ENCODE data around the gene CREBL2.
"Not testable (repeated sequence)": the region's sequence is repeated elsewhere in the genome, so short reads cannot be mapped to it uniquely, and the experiment has no call there.

The CREBL2 gene

DNA sequence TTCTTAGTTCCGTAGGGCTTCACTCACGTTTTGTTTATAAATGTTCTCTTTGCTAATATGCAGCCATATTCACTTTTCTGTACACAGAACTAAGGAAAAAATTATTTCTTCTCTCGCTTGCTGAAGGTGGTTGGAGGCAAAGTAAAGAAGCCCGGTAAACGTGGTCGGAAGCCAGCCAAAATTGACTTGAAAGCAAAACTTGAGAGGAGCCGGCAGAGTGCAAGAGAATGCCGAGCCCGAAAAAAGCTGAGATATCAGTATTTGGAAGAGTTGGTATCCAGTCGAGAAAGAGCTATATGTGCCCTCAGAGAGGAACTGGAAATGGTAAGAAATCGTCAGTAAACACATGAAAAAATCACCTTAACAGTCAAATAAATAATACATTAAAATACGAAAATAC is 24.0 kb downstream of the CREBL2 start:
- TF ChIP-seq ZNF70 (CRISPR knock-in tag; IDR thresholded peaks at IDR 0.05) (no peak), SNAI2 (CRISPR knock-in tag; IDR thresholded peaks at IDR 0.05) (no peak), CSRNP3 (CRISPR knock-in tag; IDR thresholded peaks at IDR 0.05) (no peak), ZNF8 (CRISPR knock-in tag; IDR thresholded peaks at IDR 0.05) (no peak), CREB5 (CRISPR knock-in tag; IDR thresholded peaks at IDR 0.05; ENCODE audit: low read depth) (no peak), ISL1 (CRISPR knock-in tag; IDR thresholded peaks at IDR 0.05) (no peak), PATZ1 (CRISPR knock-in tag; IDR thresholded peaks at IDR 0.05; ENCODE audit: borderline replicate concordance) (no peak), ARNTL (CRISPR knock-in tag; IDR thresholded peaks at IDR 0.05; ENCODE audit: borderline replicate concordance, low read depth) (no peak), ESRRG (CRISPR knock-in tag; IDR thresholded peaks at IDR 0.05) (no peak)
- TF ChIP-seq, protein P1, sequence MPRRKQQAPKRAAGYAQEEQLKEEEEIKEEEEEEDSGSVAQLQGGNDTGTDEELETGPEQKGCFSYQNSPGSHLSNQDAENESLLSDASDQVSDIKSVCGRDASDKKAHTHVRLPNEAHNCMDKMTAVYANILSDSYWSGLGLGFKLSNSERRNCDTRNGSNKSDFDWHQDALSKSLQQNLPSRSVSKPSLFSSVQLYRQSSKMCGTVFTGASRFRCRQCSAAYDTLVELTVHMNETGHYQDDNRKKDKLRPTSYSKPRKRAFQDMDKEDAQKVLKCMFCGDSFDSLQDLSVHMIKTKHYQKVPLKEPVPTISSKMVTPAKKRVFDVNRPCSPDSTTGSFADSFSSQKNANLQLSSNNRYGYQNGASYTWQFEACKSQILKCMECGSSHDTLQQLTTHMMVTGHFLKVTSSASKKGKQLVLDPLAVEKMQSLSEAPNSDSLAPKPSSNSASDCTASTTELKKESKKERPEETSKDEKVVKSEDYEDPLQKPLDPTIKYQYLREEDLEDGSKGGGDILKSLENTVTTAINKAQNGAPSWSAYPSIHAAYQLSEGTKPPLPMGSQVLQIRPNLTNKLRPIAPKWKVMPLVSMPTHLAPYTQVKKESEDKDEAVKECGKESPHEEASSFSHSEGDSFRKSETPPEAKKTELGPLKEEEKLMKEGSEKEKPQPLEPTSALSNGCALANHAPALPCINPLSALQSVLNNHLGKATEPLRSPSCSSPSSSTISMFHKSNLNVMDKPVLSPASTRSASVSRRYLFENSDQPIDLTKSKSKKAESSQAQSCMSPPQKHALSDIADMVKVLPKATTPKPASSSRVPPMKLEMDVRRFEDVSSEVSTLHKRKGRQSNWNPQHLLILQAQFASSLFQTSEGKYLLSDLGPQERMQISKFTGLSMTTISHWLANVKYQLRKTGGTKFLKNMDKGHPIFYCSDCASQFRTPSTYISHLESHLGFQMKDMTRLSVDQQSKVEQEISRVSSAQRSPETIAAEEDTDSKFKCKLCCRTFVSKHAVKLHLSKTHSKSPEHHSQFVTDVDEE (CRISPR knock-in tag; IDR thresholded peaks at IDR 0.05) = no peak
- TF ChIP-seq, protein P2, sequence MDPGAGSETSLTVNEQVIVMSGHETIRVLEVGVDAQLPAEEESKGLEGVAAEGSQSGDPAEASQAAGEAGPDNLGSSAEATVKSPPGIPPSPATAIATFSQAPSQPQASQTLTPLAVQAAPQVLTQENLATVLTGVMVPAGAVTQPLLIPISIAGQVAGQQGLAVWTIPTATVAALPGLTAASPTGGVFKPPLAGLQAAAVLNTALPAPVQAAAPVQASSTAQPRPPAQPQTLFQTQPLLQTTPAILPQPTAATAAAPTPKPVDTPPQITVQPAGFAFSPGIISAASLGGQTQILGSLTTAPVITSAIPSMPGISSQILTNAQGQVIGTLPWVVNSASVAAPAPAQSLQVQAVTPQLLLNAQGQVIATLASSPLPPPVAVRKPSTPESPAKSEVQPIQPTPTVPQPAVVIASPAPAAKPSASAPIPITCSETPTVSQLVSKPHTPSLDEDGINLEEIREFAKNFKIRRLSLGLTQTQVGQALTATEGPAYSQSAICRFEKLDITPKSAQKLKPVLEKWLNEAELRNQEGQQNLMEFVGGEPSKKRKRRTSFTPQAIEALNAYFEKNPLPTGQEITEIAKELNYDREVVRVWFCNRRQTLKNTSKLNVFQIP (CRISPR knock-in tag; IDR thresholded peaks at IDR 0.05; ENCODE audit: borderline replicate concordance, low read depth) = no peak
- no peak for ATAC-seq

DNA sequence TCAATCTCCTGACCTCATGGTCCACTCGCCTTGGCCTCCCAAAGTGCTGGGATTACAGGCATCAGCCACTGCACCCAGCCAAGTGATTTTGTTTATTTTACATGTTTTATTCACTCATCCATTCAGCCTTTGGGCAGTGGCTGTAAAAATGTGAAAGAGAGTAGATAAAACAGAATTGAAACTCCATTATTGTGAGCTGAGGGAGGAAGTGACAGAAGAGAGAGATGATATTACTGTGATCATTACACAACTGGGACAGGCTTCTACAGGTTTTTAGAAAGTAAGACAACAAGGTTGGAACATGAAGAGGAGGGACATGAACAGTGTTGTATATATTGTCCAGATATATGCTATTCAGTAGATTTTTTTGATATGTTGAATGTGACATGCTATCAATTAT is 25.0 kb downstream of the CREBL2 start:
- no peak for ATAC-seq

DNA sequence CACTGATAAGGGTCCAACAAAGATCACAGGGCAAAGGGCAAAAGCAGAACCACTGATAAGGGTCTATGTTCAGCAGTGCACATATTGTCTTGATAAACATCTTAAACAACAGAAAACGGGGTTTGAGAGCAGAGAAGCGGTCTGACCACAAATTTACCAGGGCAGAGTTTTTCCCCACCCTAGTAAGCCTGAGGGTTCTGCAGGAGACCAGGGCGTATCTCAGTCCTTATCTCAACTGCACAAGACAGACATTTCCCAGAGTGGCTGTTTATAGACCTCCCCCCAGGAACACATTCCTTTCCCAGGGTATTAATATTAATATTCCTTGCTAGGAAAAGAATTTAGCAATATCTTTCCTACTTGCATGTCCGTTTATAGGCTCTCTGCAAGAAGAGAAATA is 28.3 kb downstream of the CREBL2 start:
- not testable (repeated sequence) for ATAC-seq

More for the DNA sequence above, 25.0 kb downstream of the CREBL2 start:
- TF ChIP-seq TCF4 (CRISPR knock-in tag; IDR thresholded peaks at IDR 0.05; ENCODE audit: borderline replicate concordance) = no peak
- no peak for TF ChIP-seq ARNTL (CRISPR knock-in tag; IDR thresholded peaks at IDR 0.05; ENCODE audit: borderline replicate concordance, low read depth)
- TF ChIP-seq ISL1 (CRISPR knock-in tag; IDR thresholded peaks at IDR 0.05) = no peak
- TF ChIP-seq RARB (CRISPR knock-in tag; IDR thresholded peaks at IDR 0.05) = no peak
- TF ChIP-seq CSRNP3 (CRISPR knock-in tag; IDR thresholded peaks at IDR 0.05) = no peak
- TF ChIP-seq PATZ1 (CRISPR knock-in tag; IDR thresholded peaks at IDR 0.05; ENCODE audit: borderline replicate concordance) = no peak
- TF ChIP-seq ESRRG (CRISPR knock-in tag; IDR thresholded peaks at IDR 0.05) = no peak
- TF ChIP-seq, protein P1 (CRISPR knock-in tag; IDR thresholded peaks at IDR 0.05) = no peak

Data from SK-N-SH treated with all-trans-retinoic acid at 6 μM for 48 hours (cell line).